ENCODE data around the gene IFT81.

Gene IFT81

GRCh38 chr12:110165540-110166159 lies 41.5 kb downstream of the IFT81 start:
- DNase-seq, result no peak

- DNase-seq, result no peak
Observed at GRCh38 chr12:110168732-110169455, 44.7 kb downstream of the IFT81 start.

GRCh38 chr12:110170535-110171185 lies 46.5 kb downstream of the IFT81 start:
- no peak for DNase-seq

DNA sequence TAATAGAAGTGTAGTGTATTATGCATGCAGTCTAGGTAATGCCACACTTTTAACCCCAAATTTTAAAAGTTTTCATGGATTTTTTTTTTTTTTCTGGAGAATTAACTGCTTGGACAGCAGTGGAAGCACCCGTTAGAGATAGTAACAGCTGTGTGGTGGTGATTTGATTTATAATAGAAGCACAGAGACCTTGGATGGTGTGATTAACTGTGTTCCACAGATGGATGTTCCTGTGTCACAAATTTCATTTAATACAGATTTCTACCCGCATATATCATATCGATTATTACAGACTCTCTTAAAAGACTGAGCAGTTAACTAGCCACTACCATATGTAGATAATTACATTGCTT lies 47.0 kb downstream of the IFT81 start:
- no peak for DNase-seq

DNA sequence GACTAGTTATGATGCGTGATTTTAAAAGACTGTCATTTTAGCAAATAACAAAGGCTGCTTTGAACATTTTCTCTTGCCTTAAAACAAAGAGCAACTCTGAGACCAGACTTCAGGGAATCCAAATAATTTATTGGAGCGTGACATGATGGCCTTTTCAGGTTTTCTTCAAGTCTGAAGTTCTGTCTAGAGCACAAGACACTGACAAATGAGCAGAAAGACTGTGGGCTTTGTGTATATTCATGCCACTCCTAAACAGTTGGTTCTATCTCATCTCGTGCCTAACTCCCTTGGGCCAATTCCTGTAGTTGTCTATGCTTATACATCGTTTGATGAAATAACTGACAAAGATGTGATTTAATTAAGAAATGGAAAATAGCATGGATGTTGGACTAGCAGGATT lies 47.5 kb downstream of the IFT81 start:
- no peak for DNase-seq

GRCh38 chr12:110174373-110174996 lies 50.3 kb downstream of the IFT81 start:
- no peak for DNase-seq

GRCh38 chr12:110175201-110175600 lies 51.0 kb downstream of the IFT81 start:
- DNase-seq, result no peak

DNA sequence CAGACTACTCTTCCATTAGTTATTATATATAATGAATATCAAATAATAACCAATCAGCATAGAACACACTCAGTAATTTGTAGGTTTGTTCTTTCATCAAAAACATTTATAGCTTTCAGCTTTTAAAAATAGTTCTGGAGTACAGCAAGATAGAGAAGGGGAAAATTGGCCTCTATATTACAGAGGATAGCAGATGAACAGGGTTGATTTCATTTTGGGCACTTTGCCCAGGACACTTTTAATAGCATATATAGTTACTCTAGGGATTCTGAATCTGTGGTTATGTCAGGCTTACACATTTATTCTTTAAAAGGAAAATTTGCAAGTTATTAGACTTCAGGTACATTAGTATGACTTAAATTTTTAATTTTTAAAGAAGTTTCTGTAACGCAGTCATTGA lies 52.6 kb downstream of the IFT81 start:
- no peak for DNase-seq

DNA sequence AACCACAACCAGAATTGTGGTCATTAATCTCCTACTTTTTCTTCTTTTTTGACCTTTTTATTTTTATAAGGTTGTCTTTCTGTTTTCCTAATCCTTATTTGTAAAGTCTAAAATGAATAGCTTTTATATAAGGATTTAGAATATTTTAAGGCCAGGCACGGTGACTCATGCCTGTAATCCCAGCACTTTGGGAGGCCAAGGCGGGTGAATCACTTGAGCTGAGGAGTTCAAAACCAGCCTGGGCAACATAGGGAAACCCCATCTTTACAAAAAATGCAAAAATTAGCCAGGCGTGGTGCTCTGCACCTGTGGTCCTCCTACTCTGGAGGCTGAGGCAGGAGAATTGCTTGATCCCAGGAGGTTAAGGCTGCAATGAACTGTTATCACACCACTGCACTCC lies 55.1 kb downstream of the IFT81 start:
- DNase-seq, result no peak

DNA sequence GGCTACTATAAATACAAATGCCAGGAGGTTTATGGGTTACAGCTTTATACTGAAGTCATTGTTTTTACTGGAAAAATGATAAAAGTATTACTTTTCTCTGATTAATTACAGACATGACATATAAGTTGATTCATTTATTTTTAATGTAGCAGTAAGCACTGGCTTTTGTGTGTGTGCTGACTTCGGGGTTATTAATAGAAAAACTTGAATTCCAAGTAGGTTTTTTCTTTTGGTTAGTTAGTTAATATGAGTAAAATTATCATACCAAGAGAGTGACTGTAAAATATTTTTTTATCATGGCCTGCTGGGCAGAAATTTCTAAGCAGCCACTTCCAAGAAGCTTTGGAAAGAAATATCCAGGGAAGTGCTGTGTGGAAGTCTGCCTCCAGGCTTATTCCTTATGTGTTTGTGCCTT lies 56.4 kb downstream of the IFT81 start:
- DNase-seq, result no peak

DNA sequence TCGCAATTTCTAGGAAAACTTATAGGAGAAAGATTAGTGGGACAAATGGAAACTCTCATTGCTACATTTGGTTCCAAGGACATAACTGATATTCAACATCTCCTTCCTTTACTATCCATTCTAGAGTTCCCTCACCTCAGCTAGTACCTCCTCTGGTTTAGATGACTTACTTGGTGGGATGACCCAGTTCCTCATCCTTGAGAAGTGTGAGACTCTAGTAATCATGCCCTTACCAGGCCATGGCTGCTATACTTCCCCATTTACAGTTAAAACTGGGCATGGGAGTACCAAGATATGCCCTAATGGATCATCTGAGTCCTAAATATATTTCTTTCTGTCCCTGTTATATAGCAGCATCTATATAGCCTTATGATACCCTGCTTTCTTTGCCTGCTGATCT lies 58.1 kb downstream of the IFT81 start:
- DNase-seq, result no peak

DNA sequence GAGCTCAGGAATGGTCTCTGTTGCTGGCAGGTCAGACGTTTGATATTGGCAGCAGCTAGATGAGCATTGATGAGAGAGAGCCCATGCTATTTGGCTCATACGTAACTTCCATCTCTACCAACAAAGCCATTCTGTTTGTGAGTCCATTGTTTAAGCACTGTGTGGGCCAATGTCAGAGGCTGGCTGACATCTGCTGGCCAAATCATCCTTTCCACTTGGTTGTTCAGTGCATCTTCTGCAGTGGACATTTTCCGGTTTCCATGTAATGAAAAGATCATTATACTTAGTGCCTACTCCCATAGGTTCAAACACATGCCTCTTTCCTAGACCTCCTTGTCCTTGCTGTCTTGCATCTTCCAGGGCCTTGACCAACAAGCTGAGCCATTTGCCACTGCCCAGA lies 59.2 kb downstream of the IFT81 start:
- DNase-seq, result no peak

DNA sequence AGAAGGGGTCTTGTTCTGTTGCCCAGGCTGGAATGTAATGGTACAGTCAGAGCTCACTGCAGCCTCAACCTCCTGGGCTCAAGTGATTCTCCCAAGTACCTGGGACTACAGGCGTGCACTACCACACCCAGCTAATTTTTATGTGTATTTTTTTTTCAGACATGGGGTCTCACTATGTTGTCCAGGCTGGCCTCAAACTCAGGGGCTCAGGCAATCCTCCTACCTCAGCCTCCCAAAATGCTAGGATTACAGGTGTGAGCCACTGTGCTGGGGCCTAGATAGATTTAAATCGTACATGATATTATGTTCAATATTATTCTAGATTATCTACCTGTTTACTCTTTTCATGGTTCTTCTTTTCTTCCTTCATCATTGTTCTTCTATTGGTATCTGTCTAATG lies 61.5 kb downstream of the IFT81 start:
- no peak for DNase-seq

DNA sequence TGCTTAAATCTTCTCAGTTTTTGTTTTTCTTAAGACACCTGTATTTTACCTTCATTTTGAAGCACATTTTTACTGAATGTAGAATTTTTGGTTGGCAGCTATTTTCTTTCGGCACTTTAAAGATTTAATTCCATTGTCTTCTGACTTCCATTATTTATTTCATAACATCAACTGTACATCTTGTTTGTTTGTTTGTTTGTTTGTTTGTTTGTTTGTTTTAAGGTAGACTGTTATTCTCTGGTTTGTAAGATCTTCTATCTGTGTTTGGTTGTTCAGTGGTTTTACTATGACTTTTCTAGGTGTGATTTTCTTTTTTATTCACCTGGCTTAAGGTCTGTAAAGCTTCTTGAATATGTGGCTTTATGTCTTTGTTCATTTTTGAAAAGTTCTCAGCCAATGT lies 61.9 kb downstream of the IFT81 start:
- DNase-seq, result no peak

DNA sequence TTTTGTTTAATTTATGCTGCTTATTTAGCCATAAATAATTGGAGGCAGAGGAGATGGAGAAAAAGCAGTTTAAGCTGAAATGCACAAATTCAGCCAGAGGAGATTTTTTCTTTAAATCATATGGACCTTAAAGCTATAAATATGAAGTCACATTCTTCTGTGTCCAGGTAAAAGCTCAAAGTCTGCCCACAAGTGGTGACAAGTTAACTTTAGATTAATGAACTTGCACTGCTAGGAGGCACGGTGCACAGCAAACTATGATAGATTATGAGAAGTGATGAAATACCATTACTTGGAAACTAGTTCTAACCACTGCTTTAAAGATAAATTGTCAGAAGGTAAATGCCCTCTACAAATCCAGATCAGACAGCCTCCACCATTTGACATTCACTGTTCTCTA lies 69.0 kb downstream of the IFT81 start:
- DNase-seq, result no peak

DNA sequence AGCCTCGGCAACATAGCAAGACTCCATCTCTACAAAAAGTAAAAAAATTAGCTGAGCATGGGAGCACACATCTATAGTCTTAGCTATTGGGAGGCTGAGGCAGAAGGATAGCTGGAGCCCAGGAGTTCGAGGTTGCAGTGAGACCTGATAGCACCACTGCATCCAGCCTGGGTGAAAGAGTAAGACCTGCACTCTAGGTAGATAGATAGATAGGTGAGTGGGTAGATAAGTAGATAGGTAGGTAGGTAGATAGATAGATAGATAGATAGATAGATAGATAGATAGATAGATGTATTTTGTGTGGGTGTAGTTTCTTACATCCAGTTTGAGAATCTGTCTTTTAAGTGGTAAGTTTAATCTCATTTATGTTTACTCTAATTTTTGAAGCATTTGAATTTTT lies 72.8 kb downstream of the IFT81 start:
- no peak for DNase-seq

DNA sequence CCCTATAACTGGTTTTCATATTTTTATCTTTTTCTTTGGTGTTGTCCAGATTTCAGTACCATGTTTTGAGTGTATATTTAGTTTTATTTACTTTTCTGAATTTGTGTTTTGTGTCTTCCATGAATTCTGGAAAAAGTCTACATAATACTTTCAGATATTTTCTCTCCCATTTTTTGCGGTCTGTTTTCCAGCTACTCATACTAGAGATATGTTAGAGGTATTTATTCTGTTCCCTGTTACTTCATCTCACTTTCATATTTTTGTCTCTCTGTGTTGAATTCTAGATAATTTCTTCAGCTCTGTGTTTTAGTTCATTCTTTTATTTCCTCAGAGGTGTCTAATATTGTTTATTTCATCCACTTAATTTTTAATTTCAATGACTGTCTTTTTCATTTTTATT lies 74.2 kb downstream of the IFT81 start:
- no peak for DNase-seq

GRCh38 chr12:110199339-110200123 lies 75.4 kb downstream of the IFT81 start:
- no peak for DNase-seq

GRCh38 chr12:110200124-110200417 lies 75.9 kb downstream of the IFT81 start:
- DNase-seq, result no peak

DNA sequence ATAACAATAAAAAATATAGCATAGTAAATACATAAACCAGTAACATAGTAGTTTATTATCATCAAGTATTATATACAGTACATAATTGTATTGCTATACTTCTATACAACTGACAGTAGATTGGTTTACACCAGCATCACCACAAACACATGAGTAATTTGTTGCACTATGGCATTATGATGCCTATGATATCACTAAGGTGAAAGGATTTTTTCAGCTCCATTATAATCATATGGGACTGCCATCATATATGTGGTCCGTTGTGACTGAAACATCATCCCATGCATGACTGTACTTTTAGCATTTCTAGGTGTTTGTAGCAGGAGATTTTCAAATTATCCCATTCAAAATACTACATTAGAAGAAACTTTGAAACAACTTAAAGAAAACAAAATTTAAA lies 77.8 kb downstream of the IFT81 start:
- DNase-seq, result no peak

GRCh38 chr12:110203546-110203945 lies 79.4 kb downstream of the IFT81 start:
- no peak for DNase-seq

- DNase-seq, result no peak
Observed at GRCh38 chr12:110205931-110206330, 81.8 kb downstream of the IFT81 start.
